Psoas muscle (tissue), 8 donors: ENCODE data around the gene ZNHIT3. TPM values are rescaled to one million over a fixed set of nuclear protein-coding genes. Genes with fewer than 3 reads are reported as not detected.

Experiments used
- ATAC-seq, 4 donors: fragments of 200-7000 bp; cut with Tn5 transposase; one replicate each; pipeline ENCODE4 v1.9.1; 2020; ENCODE audit warnings: moderate library complexity in 3 of 4, mild to moderate bottlenecking in 2 of 4
- DNase-seq, 2 donors: peaks; one replicate each; pipeline ENCODE4 v3.0.0-alpha.2; 2020
- H3K27ac ChIP-seq: fragments of 200-600 bp; one replicate; pipeline ENCODE4 v1.8.0; 2022
- H3K27me3 ChIP-seq, 3 donors: fragments of 200-600 bp in 1 of 3; one replicate each; pipeline versions ENCODE4 v1.6.1 to v1.8.0; 2013 to 2022; ENCODE audit warnings: low read length in 2 of 3, mild to moderate bottlenecking in 2 of 3, moderate library complexity in 1 of 3; ENCODE audit not compliant: insufficient read depth in 3 of 3
- H3K36me3 ChIP-seq, 2 donors: fragments of 200-600 bp in 1 of 2; one replicate each; pipeline versions ENCODE4 v1.6.1 to v1.8.0; 2013 to 2022; ENCODE audit warnings: low read depth in 1 of 2, mild to moderate bottlenecking in 1 of 2, moderate library complexity in 1 of 2; ENCODE audit not compliant: insufficient read depth in 1 of 2
- H3K4me1 ChIP-seq: fragments of 200-600 bp; one replicate; pipeline ENCODE4 v1.8.0; 2022
- H3K4me3 ChIP-seq: fragments of 200-600 bp; one replicate; pipeline ENCODE4 v1.8.0; 2022; ENCODE audit warnings: mild to moderate bottlenecking
- H3K9me3 ChIP-seq: fragments of 200-600 bp; one replicate; pipeline ENCODE4 v1.8.0; 2022
- CTCF ChIP-seq: fragments of 200-600 bp; IDR thresholded peaks from one replicate; pipeline ENCODE4 v1.8.0; 2022; ENCODE audit warnings: antibody characterized with exemption
- WGBS, 3 donors: extraction: QIAGEN DNeasy Blood & Tissue Kit; methylation state at CpG; one replicate each; pipeline versions ENCODE4 v1.1.6 to v1.1.7; 2013; 5-methylcytosine and 5-hydroxymethylcytosine counted together
- intact Hi-C, 2 donors: fragments of 100-400 bp; cut with DNase I; formaldehyde crosslinking; loops; one replicate each; pipeline versions ENCODE4 v1.11.0 to v1.14.2; 2022
- polyA plus RNA-seq, 3 donors: library from polyadenylated mRNA; stranded (reverse); fragments of 200-250 nt; gene quantifications; one replicate each; pipeline ENCODE4 v1.2.3, GENCODE V29; 2013
- total RNA-seq, 4 donors: library from RNA; stranded (reverse); fragmentation: NEBNext Ultra II Directional in 2 of 4; extraction: Animal tissue kit (Norgen Biotek cat#: 25700) in 2 of 4; gene quantifications; one replicate each; pipeline versions ENCODE4 v1.2.1 to v1.2.4, GENCODE V29; 2021 to 2023
- donor health status: healthy with polysubstance abuse.
- donor health status: DM: no; HTN: no; CAD: no; lungs with moderate emphysema.
- donor health status: Bipolar disorder and iron deficiency.
- donor health status: healthy.
- donor health status: DM: yes; HTN: yes; CAD: no.
- donor health status: DM: no; HTN: no; CAD: no.
- donor health status: DM: no; HTN: no; CAD: no.
- donor health status: DM: yes; HTN: yes; CAD: no.

Gene ZNHIT3
- total and polyA plus RNA-seq, 7 donors, result 22.7 to 80.2 (median 32.3) TPM

- intact Hi-C loops, result no loop called here
- WGBS, 3 donors, result 81 to 90% (median 90%) methylated on average over 6 of the region's 6 CpGs
These were observed 24.7 kb downstream of the ZNHIT3 start for GRCh38 chr17:36511216-36511615.

GRCh38 chr17:36512641-36513040, 26.2 kb downstream of the ZNHIT3 start:
- no peak overlapping the region for H3K27ac ChIP-seq
- H3K27me3 ChIP-seq, result no peaks in the 10 kb centered on the region
- H3K36me3 ChIP-seq, result peaks cover 3 to 86% of the 10 kb centered on the region in 2 donors
- no peak for TF ChIP-seq CTCF
- WGBS, 3 donors, result 88 to 94% (median 92%) methylated on average over 5 of the region's 5 CpGs
- H3K4me1 ChIP-seq, result no peaks in the 10 kb centered on the region
- no peak for ATAC-seq
- DNase-seq, result no peak
- H3K9me3 ChIP-seq, result no peaks in the 10 kb centered on the region
- H3K4me3 ChIP-seq, result no peak overlapping the region
- intact Hi-C loops, result no loop called here

More at GRCh38 chr17:36511216-36511615, 24.7 kb downstream of the ZNHIT3 start:
- H3K36me3 ChIP-seq, result peaks cover 3 to 86% of the 10 kb centered on the region in 2 donors
- DNase-seq (no peak), ATAC-seq (no peak)
- no peak for TF ChIP-seq CTCF
- no peaks in the 10 kb centered on the region for H3K9me3 ChIP-seq
- no peaks in the 10 kb centered on the region for H3K4me1 ChIP-seq
- H3K27me3 ChIP-seq, result no peaks in the 10 kb centered on the region
- H3K4me3 ChIP-seq, result no peak overlapping the region
- H3K27ac ChIP-seq, result no peak overlapping the region

- WGBS, 3 donors, result 87 to 100% (median 97%) methylated on average over 3 of the region's 3 CpGs
- Histone ChIP-seq H3K27ac (no peak overlapping the region), H3K4me3 (no peak overlapping the region), H3K36me3 (peaks cover 0 to 77% of the 10 kb centered on the region in 2 donors), H3K4me1 (no peaks in the 10 kb centered on the region), H3K9me3 (no peaks in the 10 kb centered on the region), H3K27me3 (no peaks in the 10 kb centered on the region)
- no peak for TF ChIP-seq CTCF
- DNase-seq (no peak), ATAC-seq (no peak)
- intact Hi-C loops, result no loop called here
These were observed 28.4 kb downstream of the ZNHIT3 start for GRCh38 chr17:36514856-36515255.

- Histone ChIP-seq H3K27ac (no peak overlapping the region), H3K27me3 (no peaks in the 10 kb centered on the region), H3K4me1 (no peaks in the 10 kb centered on the region), H3K9me3 (no peaks in the 10 kb centered on the region), H3K36me3 (peaks cover 0 to 79% of the 10 kb centered on the region in 2 donors), H3K4me3 (no peak overlapping the region)
- no peak for ATAC-seq
- no peak for DNase-seq
- TF ChIP-seq CTCF, result no peak
- 87 to 90% (median 89%) methylated on average over 4 of the region's 4 CpGs for WGBS, 3 donors
- intact Hi-C loops, result no loop called here
These were observed 29.4 kb downstream of the ZNHIT3 start for GRCh38 chr17:36515837-36516236.

GRCh38 chr17:36523113-36523512, 36.6 kb downstream of the ZNHIT3 start:
- 51 to 67% (median 66%) methylated on average over 2 of the region's 2 CpGs for WGBS, 3 donors
- TF ChIP-seq CTCF, result no peak
- DNase-seq (no peak), ATAC-seq (no peak)
- Histone ChIP-seq H3K9me3 (no peaks in the 10 kb centered on the region), H3K27me3 (no peaks in the 10 kb centered on the region), H3K4me3 (no peak overlapping the region), H3K4me1 (no peaks in the 10 kb centered on the region), H3K36me3 (peaks cover 11 to 93% of the 10 kb centered on the region in 2 donors), H3K27ac (no peak overlapping the region)
- intact Hi-C loops, result no loop called here
